Measurements from ENCODE around the gene TTC34.

- no peak for TF ChIP-seq CTCF (IDR thresholded peaks at IDR 0.05 in 2 of 3, conservative IDR thresholded peaks at IDR 0.05 in 1 of 3; ENCODE audit: borderline replicate concordance in 1 of 3, insufficient read depth in 1 of 3, low read depth in 2 of 3, low read length in 2 of 3)
- TF ChIP-seq MAX (IDR thresholded peaks at IDR 0.05) = no peak
- no peak for TF ChIP-seq REST (IDR thresholded peaks at IDR 0.05; ENCODE audit: low read depth)
- TF ChIP-seq EZH2 (IDR thresholded peaks at IDR 0.05) = no peak
- TF ChIP-seq ZNF274 (IDR thresholded peaks at IDR 0.05; ENCODE audit: low read depth, low read length) = no peak
- no peak for TF ChIP-seq JUND (IDR thresholded peaks at IDR 0.05)
- TF ChIP-seq POLR2AphosphoS5 (IDR thresholded peaks at IDR 0.05; ENCODE audit: low read depth, low read length) = no peak
Measured at GRCh38 chr1:2816786-2817185, 15.3 kb upstream of the TTC34 start.
